Activated CD8-positive, alpha-beta T cell treated with anti-CD3 and anti-CD28 coated beads, Interleukin-2, amount 10 ng/mL, durations not matched to agents 7 days and 5 days (primary cell): Measurements from ENCODE around the gene ATAD1. TPM values are rescaled to one million over a fixed set of nuclear protein-coding genes. Genes with fewer than 3 reads are reported as not detected.
"Not testable (repeated sequence)": the region's sequence is repeated elsewhere in the genome, so short reads cannot be mapped to it uniquely, and the experiment has no call there.

Source experiments
- ATAC-seq: fragments of 150-1000 bp; cut with Tn5 transposase; one replicate; pipeline ENCODE4 v1.10.0; 2021; ENCODE audit warnings: moderate library complexity
- CTCF ChIA-PET: fragments of 350-600 bp; sonication (Branson Sonifier 250); formaldehyde crosslinking; loops from one replicate; lab custom pipeline; 2021; ENCODE audit warnings: antibody characterized with exemption; lab: Charles Lee
- POLR2A ChIA-PET: fragments of 350-600 bp; sonication (Branson Sonifier 250); formaldehyde crosslinking; loops from one replicate; lab custom pipeline; 2021; ENCODE audit warnings: antibody characterized with exemption; lab: Charles Lee
- DNase-seq: peaks from one replicate; pipeline ENCODE4 v3.0.0-alpha.2; 2020
- H3K27ac Mint-ChIP-seq: one replicate; pipeline ENCODE4 v1.8.0; 2021; ENCODE audit warnings: mild to moderate bottlenecking, mixed read lengths
- H3K27me3 Mint-ChIP-seq: one replicate; pipeline ENCODE4 v1.8.0; 2021; ENCODE audit warnings: low read depth, mixed read lengths
- H3K36me3 Mint-ChIP-seq: one replicate; pipeline ENCODE4 v1.8.0; 2021; ENCODE audit warnings: low read depth, mixed read lengths
- H3K4me1 Mint-ChIP-seq: one replicate; pipeline ENCODE4 v1.8.0; 2021; ENCODE audit warnings: low read depth, mixed read lengths
- H3K4me3 Mint-ChIP-seq: one replicate; pipeline ENCODE4 v1.8.0; 2021; ENCODE audit warnings: mild to moderate bottlenecking, mixed read lengths
- H3K9me3 Mint-ChIP-seq: one replicate; pipeline ENCODE4 v1.8.0; 2022; ENCODE audit warnings: mixed read lengths; ENCODE audit not compliant: insufficient read depth
- total RNA-seq, 2 experiments: library from RNA; stranded (reverse); gene quantifications; one replicate each; pipeline ENCODE4 v1.2.3, GENCODE V29; 2021

The ATAD1 gene
- total RNA-seq, 2 experiments from 2014 or later, result 38.9 to 42.5 TPM

- Mint-ChIP-seq H3K9me3 (no peaks in the 10 kb centered on the region), H3K4me1 (peaks cover 28% of the 10 kb centered on the region), H3K27ac (peak overlapping the region; percentile 94), H3K27me3 (peaks cover 3% of the 10 kb centered on the region), H3K4me3 (peak overlapping the region; percentile 98), H3K36me3 (peaks cover 30% of the 10 kb centered on the region)
- DNase-seq (peak; percentile 96), ATAC-seq (peak; percentile 62)
- POLR2A ChIA-PET, result interaction anchor here (0.6 to 3.3 kb wide), 30 partner anchors 10 to 1129 kb away, joined by 3 to 40 read pairs (median 4); partner anchors contain the start of genes ATAD1, FAS, RNLS and STAMBPL1
- CTCF ChIA-PET, result interaction anchor here (0.6 to 6.0 kb wide), 15 partner anchors 12 to 721 kb away, joined by 3 to 82 read pairs (median 3); partner anchors contain the start of genes ATAD1 and RNLS
These were observed 44.1 kb upstream of the ATAD1 start for GRCh38 chr10:87861953-87862678.

- peak overlapping the region; percentile 94 for H3K27ac Mint-ChIP-seq
- CTCF ChIA-PET, result interaction anchor here (1.3 to 6.0 kb wide), 10 partner anchors 11 to 694 kb away, joined by 3 to 82 read pairs (median 9); partner anchors contain the start of gene ATAD1
- no peaks in the 10 kb centered on the region for H3K9me3 Mint-ChIP-seq
- peaks cover 25% of the 10 kb centered on the region for H3K4me1 Mint-ChIP-seq
- H3K36me3 Mint-ChIP-seq, result peaks cover 26% of the 10 kb centered on the region
- ATAC-seq (no peak), DNase-seq (peak; percentile 42)
- H3K4me3 Mint-ChIP-seq, result peak overlapping the region; percentile 98
- POLR2A ChIA-PET, result interaction anchor here (0.8 to 3.3 kb wide), 21 partner anchors 10 to 1130 kb away, joined by 3 to 40 read pairs (median 5); partner anchors contain the start of genes ATAD1, FAS, RNLS and STAMBPL1
- peaks cover 3% of the 10 kb centered on the region for H3K27me3 Mint-ChIP-seq
These were observed 43.5 kb upstream of the ATAD1 start for GRCh38 chr10:87861566-87861952.

GRCh38 chr10:87860816-87861403 is 42.9 kb upstream of the ATAD1 start:
- ATAC-seq (no peak), DNase-seq (no peak)
- CTCF ChIA-PET, result interaction anchor here (0.8 to 6.0 kb wide), 10 partner anchors 10 to 694 kb away, joined by 3 to 82 read pairs (median 9); partner anchors contain the start of gene ATAD1
- H3K27ac Mint-ChIP-seq, result peak overlapping the region; percentile 53
- no peaks in the 10 kb centered on the region for H3K9me3 Mint-ChIP-seq
- POLR2A ChIA-PET, result interaction anchor here (1.0 to 3.3 kb wide), 8 partner anchors 9 to 703 kb away, joined by 3 to 29 read pairs (median 10); no protein-coding TSS in a partner anchor
- peaks cover 24% of the 10 kb centered on the region for H3K4me1 Mint-ChIP-seq
- peaks cover 21% of the 10 kb centered on the region for H3K36me3 Mint-ChIP-seq
- peaks cover 3% of the 10 kb centered on the region for H3K27me3 Mint-ChIP-seq
- peak overlapping the region; percentile 98 for H3K4me3 Mint-ChIP-seq

GRCh38 chr10:87860156-87860795 is 42.2 kb upstream of the ATAD1 start:
- H3K4me1 Mint-ChIP-seq, result peaks cover 27% of the 10 kb centered on the region

GRCh38 chr10:87855665-87856064 is 37.6 kb upstream of the ATAD1 start:
- H3K4me3 Mint-ChIP-seq, H3K9me3 Mint-ChIP-seq, CTCF ChIA-PET, H3K27ac Mint-ChIP-seq, DNase-seq, H3K27me3 Mint-ChIP-seq, ATAC-seq, POLR2A ChIA-PET, H3K36me3 Mint-ChIP-seq: not testable (repeated sequence)
- peaks cover 24% of the 10 kb centered on the region for H3K4me1 Mint-ChIP-seq

More at GRCh38 chr10:87860156-87860795, 42.2 kb upstream of the ATAD1 start:
- H3K4me3 Mint-ChIP-seq, result no peak overlapping the region
- H3K36me3 Mint-ChIP-seq, result peaks cover 16% of the 10 kb centered on the region
- peaks cover 3% of the 10 kb centered on the region for H3K27me3 Mint-ChIP-seq
- POLR2A ChIA-PET, result no interaction called here
- CTCF ChIA-PET, result interaction anchor here (0.8 to 6.0 kb wide), 9 partner anchors 10 to 695 kb away, joined by 3 to 82 read pairs (median 8); no protein-coding TSS in a partner anchor
- peak; percentile 53 for DNase-seq
- ATAC-seq, result no peak
- no peaks in the 10 kb centered on the region for H3K9me3 Mint-ChIP-seq
- no peak overlapping the region for H3K27ac Mint-ChIP-seq

- DNase-seq, H3K36me3 Mint-ChIP-seq, H3K9me3 Mint-ChIP-seq, ATAC-seq, H3K4me3 Mint-ChIP-seq, POLR2A ChIA-PET, H3K27ac Mint-ChIP-seq, H3K27me3 Mint-ChIP-seq, CTCF ChIA-PET: not testable (repeated sequence)
- H3K4me1 Mint-ChIP-seq, result peaks cover 24% of the 10 kb centered on the region
These were observed 37.2 kb upstream of the ATAD1 start for GRCh38 chr10:87855247-87855646.

GRCh38 chr10:87852089-87852488 is 34.1 kb upstream of the ATAD1 start:
- Mint-ChIP-seq H3K27ac (no peak overlapping the region), H3K4me1 (peaks cover 23% of the 10 kb centered on the region), H3K9me3 (no peaks in the 10 kb centered on the region), H3K27me3 (no peaks in the 10 kb centered on the region), H3K4me3 (no peak overlapping the region), H3K36me3 (peaks cover 2% of the 10 kb centered on the region)
- no peak for DNase-seq
- ChIA-PET POLR2A (interaction anchor here (2.8 kb wide), 1 partner anchor 10 kb away, joined by 14 read pairs; no protein-coding TSS in a partner anchor), CTCF (interaction anchor here (1.0 to 5.0 kb wide), 7 partner anchors 9 to 702 kb away, joined by 3 to 55 read pairs (median 11); partner anchors contain the start of gene ATAD1)
- no peak for ATAC-seq

- Mint-ChIP-seq H3K27me3 (no peaks in the 10 kb centered on the region), H3K27ac (no peak overlapping the region), H3K36me3 (peaks cover 2% of the 10 kb centered on the region), H3K9me3 (no peaks in the 10 kb centered on the region), H3K4me1 (peaks cover 22% of the 10 kb centered on the region), H3K4me3 (no peak overlapping the region)
- peak; percentile 74 for DNase-seq
- ChIA-PET CTCF (interaction anchor here (0.7 to 5.0 kb wide), 19 partner anchors 8 to 732 kb away, joined by 3 to 55 read pairs (median 4); partner anchors contain the start of genes ATAD1 and RNLS), POLR2A (interaction anchor here (2.8 kb wide), 1 partner anchor 11 kb away, joined by 14 read pairs; no protein-coding TSS in a partner anchor)
- ATAC-seq, result peak; percentile 94
These were observed 32.7 kb upstream of the ATAD1 start for GRCh38 chr10:87850742-87851205.

GRCh38 chr10:87849001-87849400 is 31.0 kb upstream of the ATAD1 start:
- H3K9me3 Mint-ChIP-seq, result no peaks in the 10 kb centered on the region
- ChIA-PET CTCF (interaction anchor here (1.3 to 5.0 kb wide), 3 partner anchors 13 to 705 kb away, joined by 4 to 55 read pairs (median 17); no protein-coding TSS in a partner anchor), POLR2A (no interaction called here)
- ATAC-seq, result no peak
- no peak overlapping the region for H3K27ac Mint-ChIP-seq
- no peak overlapping the region for H3K4me3 Mint-ChIP-seq
- no peak for DNase-seq
- H3K4me1 Mint-ChIP-seq, result peaks cover 17% of the 10 kb centered on the region
- H3K36me3 Mint-ChIP-seq, result no peaks in the 10 kb centered on the region
- H3K27me3 Mint-ChIP-seq, result no peaks in the 10 kb centered on the region

- DNase-seq (no peak), ATAC-seq (no peak)
- Mint-ChIP-seq H3K27ac (no peak overlapping the region), H3K4me1 (peaks cover 23% of the 10 kb centered on the region), H3K36me3 (no peaks in the 10 kb centered on the region), H3K4me3 (no peak overlapping the region), H3K9me3 (no peaks in the 10 kb centered on the region), H3K27me3 (no peaks in the 10 kb centered on the region)
- POLR2A ChIA-PET, result no interaction called here
- CTCF ChIA-PET, result no interaction called here
These were observed 29.5 kb upstream of the ATAD1 start for GRCh38 chr10:87847550-87847949.

GRCh38 chr10:87846711-87847110 is 28.7 kb upstream of the ATAD1 start:
- not testable (repeated sequence) for H3K27me3 Mint-ChIP-seq, H3K36me3 Mint-ChIP-seq, H3K27ac Mint-ChIP-seq, H3K9me3 Mint-ChIP-seq, DNase-seq, ATAC-seq, H3K4me3 Mint-ChIP-seq
- CTCF ChIA-PET, result interaction anchor here (1.6 kb wide), 1 partner anchor 543 kb away, joined by 4 read pairs; no protein-coding TSS in a partner anchor
- POLR2A ChIA-PET, result interaction anchor here (0.5 kb wide), 1 partner anchor 542 kb away, joined by 3 read pairs; no protein-coding TSS in a partner anchor
- H3K4me1 Mint-ChIP-seq, result peaks cover 26% of the 10 kb centered on the region
